B cell (primary cell): ENCODE data around the gene SH3RF1. TPM values are rescaled to one million over a fixed set of nuclear protein-coding genes. Genes with fewer than 3 reads are reported as not detected.

Source experiments
- ATAC-seq: fragments of 200-7000 bp; cut with Tn5 transposase; one replicate; pipeline ENCODE4 v1.10.0; 2021; ENCODE audit warnings: low read depth, mild to moderate bottlenecking, moderate number of reproducible peaks, moderate library complexity
- CTCF ChIA-PET: fragments of 350-600 bp; sonication (Branson Sonifier 250); formaldehyde crosslinking; loops from one replicate; lab custom pipeline; 2021; ENCODE audit warnings: antibody characterized with exemption, inconsistent platforms; lab: Charles Lee
- POLR2A ChIA-PET: fragments of 350-600 bp; sonication (Branson Sonifier 250); formaldehyde crosslinking; loops from one replicate; lab custom pipeline; 2021; ENCODE audit warnings: antibody characterized with exemption; lab: Charles Lee
- DNase-seq: peaks from one replicate; pipeline ENCODE4 v3.0.0; 2013
- H2AFZ ChIP-seq: 2 replicates; pipeline ENCODE4 v1.6.1; 2012; ENCODE audit warnings: mild to moderate bottlenecking, low read depth, low read length; ENCODE audit not compliant: insufficient read depth, poor library complexity, severe bottlenecking
- H3K27ac ChIP-seq, 2 donors: 1 replicate in 1 of 2; 2 replicates in 1 of 2; pipeline ENCODE4 v1.5.1; 2012 to 2013; ENCODE audit warnings: low read length in 2 of 2, mild to moderate bottlenecking in 2 of 2, moderate library complexity in 1 of 2
- H3K27me3 ChIP-seq, 4 experiments: fragments of 200-600 bp in 1 of 4; sonication (generic) in 1 of 4; replicated peaks in 1 of 4; 1 replicate in 2 of 4; 2 replicates in 2 of 4; pipeline versions ENCODE4 v1.6.1 to v1.7.0; 2013 to 2016; ENCODE audit warnings: low read length in 3 of 4, mild to moderate bottlenecking in 2 of 4, mixed read lengths in 1 of 4, moderate library complexity in 1 of 4; ENCODE audit not compliant: insufficient read depth in 4 of 4, control insufficient read depth in 3 of 4; ENCODE audit errors: control extremely low read depth in 1 of 4
- H3K36me3 ChIP-seq, 2 experiments: replicated peaks in 1 of 2; 1 replicate in 1 of 2; 2 replicates in 1 of 2; pipeline versions ENCODE4 v1.6.1 to v1.7.1; 2013; ENCODE audit warnings: low read length in 1 of 2; ENCODE audit not compliant: insufficient read depth in 2 of 2, control insufficient read depth in 1 of 2; ENCODE audit errors: control extremely low read depth in 1 of 2, extremely low read depth in 1 of 2
- H3K4me1 ChIP-seq, 2 donors: fragments of 200-600 bp in 1 of 2; sonication (generic) in 1 of 2; 1 replicate in 1 of 2; 2 replicates in 1 of 2; pipeline versions ENCODE4 v1.5.1 to v1.6.1; 2013 to 2017; ENCODE audit warnings: low read length in 2 of 2; ENCODE audit not compliant: control insufficient read depth in 2 of 2, insufficient read depth in 2 of 2
- H3K4me2 ChIP-seq: replicated peaks from 2 replicates; pipeline ENCODE3; 2012; ENCODE audit warnings: mild to moderate bottlenecking, low read depth, low read length; ENCODE audit not compliant: poor library complexity, severe bottlenecking
- H3K4me3 ChIP-seq, 5 experiments: fragments of 200-600 bp in 1 of 5; sonication (generic) in 1 of 5; 1 replicate in 3 of 5; 2 replicates in 2 of 5; pipeline versions ENCODE4 v1.5.1 to v1.7.0; 2011 to 2016; ENCODE audit warnings: low read length in 4 of 5, mild to moderate bottlenecking in 4 of 5, low read depth in 2 of 5, control low read depth in 1 of 5, moderate library complexity in 1 of 5; ENCODE audit not compliant: insufficient read depth in 1 of 5; ENCODE audit errors: control extremely low read depth in 1 of 5, extremely low read depth in 1 of 5
- H3K79me2 ChIP-seq: fragments of 200-600 bp; sonication (generic); one replicate; pipeline ENCODE4 v1.6.0; 2016; ENCODE audit warnings: low read length; ENCODE audit not compliant: control insufficient read depth, insufficient read depth
- H3K9ac ChIP-seq: fragments of 200-600 bp; sonication (generic); 2 replicates; pipeline ENCODE4 v1.6.1; 2017; ENCODE audit warnings: mild to moderate bottlenecking, low read length, moderate library complexity
- H3K9me3 ChIP-seq, 3 donors: one replicate each; pipeline versions ENCODE4 v1.6.1 to v1.7.1; 2013; ENCODE audit warnings: low read length in 2 of 3; ENCODE audit not compliant: control insufficient read depth in 2 of 3, insufficient read depth in 1 of 3; ENCODE audit errors: control extremely low read depth in 1 of 3
- H4K20me1 ChIP-seq: 2 replicates; pipeline ENCODE4 v1.6.0; 2012; ENCODE audit warnings: mild to moderate bottlenecking, low read length; ENCODE audit not compliant: insufficient read depth, control insufficient read depth, poor library complexity, severe bottlenecking
- H3K27ac Mint-ChIP-seq: one replicate; pipeline ENCODE4 v1.8.0; 2021; ENCODE audit warnings: mixed read lengths
- H3K27me3 Mint-ChIP-seq: one replicate; pipeline ENCODE4 v1.8.0; 2021; ENCODE audit warnings: mixed read lengths
- H3K4me1 Mint-ChIP-seq: one replicate; pipeline ENCODE4 v1.8.0; 2021; ENCODE audit warnings: mixed read lengths
- H3K4me3 Mint-ChIP-seq: one replicate; pipeline ENCODE4 v1.8.0; 2021; ENCODE audit warnings: mixed read lengths
- H3K9me3 Mint-ChIP-seq: one replicate; pipeline ENCODE4 v1.8.0; 2022; ENCODE audit warnings: mixed read lengths; ENCODE audit not compliant: insufficient read depth
- EZH2 ChIP-seq: IDR thresholded peaks from 2 replicates; pipeline ENCODE4 v1.6.1; 2012; ENCODE audit warnings: borderline replicate concordance, low read depth, mild to moderate bottlenecking, moderate library complexity, low read length; ENCODE audit not compliant: insufficient read depth, poor library complexity, severe bottlenecking
- WGBS: methylation state at CpG from one replicate; pipeline ENCODE4 v1.1.5; 2013; ENCODE audit warnings: missing lambda C conversion rate; ENCODE audit not compliant: insufficient coverage; 5-methylcytosine and 5-hydroxymethylcytosine counted together
- intact Hi-C: fragments of 100-400 bp; cut with micrococcal nuclease; formaldehyde crosslinking; loops from one replicate; pipeline ENCODE4 v1.10.0; 2022
- polyA plus RNA-seq: library from polyadenylated mRNA; depleted of rRNA; stranded (reverse); fragments of >200 nt; gene quantifications from 2 replicates; pipeline ENCODE4 v1.2.3, GENCODE V29; 2012
- total RNA-seq, 2 donors: library from RNA; stranded (reverse); fragments of 120-200 nt in 1 of 2; gene quantifications; 1 replicate in 1 of 2; 2 replicates in 1 of 2; pipeline versions ENCODE4 v1.2.3 to v1.2.4, GENCODE V29; 2013 to 2022
- TF ChIP-seq, protein P1 (sequence below): fragments of 200-600 bp; IDR thresholded peaks from one replicate; pipeline ENCODE4 v1.8.0; 2022; ENCODE audit warnings: antibody characterized with exemption, mild to moderate bottlenecking

The SH3RF1 gene
- total and polyA plus RNA-seq, 2 donors (not counting 1 experiment from before 2014, with no cell fraction given), result 2.0 to 5.4 TPM

DNA sequence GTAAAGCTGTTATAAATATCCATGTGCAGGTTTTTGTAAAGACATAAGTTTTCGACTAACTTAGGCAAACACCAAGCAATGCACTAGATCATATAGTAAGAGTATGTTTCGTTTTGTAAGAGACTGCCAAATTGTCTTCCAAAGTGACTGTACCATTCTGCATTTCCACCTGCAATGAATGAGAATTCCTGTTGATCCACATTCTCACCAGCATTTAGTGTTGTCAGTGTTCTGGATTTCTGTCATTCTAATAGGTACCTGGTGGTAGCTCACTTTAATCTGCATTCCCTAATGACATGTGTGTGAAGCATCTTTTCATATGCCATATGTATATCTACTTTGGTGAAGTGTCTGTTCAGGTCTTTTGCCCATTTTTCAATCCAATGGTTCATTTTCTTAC, 57.8 kb downstream of the SH3RF1 start:
- Histone ChIP-seq H2AFZ (no peak overlapping the region), H3K9ac (no peak overlapping the region), H3K4me1 (peaks cover 27 to 33% of the 10 kb centered on the region in 2 donors), H3K27ac (no peak overlapping the region), H3K36me3 (no peaks in the 10 kb centered on the region), H3K27me3 (no peaks in the 10 kb centered on the region), H3K4me2 (no peak overlapping the region), H3K79me2 (no peaks in the 10 kb centered on the region), H4K20me1 (no peaks in the 10 kb centered on the region), H3K4me3 (no peak overlapping the region), H3K9me3 (peaks cover 0 to 21% (median 11%) of the 10 kb centered on the region in 3 donors)
- Mint-ChIP-seq H3K9me3 (peaks cover 15% of the 10 kb centered on the region), H3K27me3 (no peaks in the 10 kb centered on the region), H3K4me3 (no peak overlapping the region), H3K4me1 (peaks cover 51% of the 10 kb centered on the region), H3K27ac (peak overlapping the region; percentile 15)
- DNase-seq, result no peak
- no CpG with 5 or more reads among the region's 2 CpGs for WGBS
- TF ChIP-seq EZH2, result no peak
- TF ChIP-seq, protein P1, sequence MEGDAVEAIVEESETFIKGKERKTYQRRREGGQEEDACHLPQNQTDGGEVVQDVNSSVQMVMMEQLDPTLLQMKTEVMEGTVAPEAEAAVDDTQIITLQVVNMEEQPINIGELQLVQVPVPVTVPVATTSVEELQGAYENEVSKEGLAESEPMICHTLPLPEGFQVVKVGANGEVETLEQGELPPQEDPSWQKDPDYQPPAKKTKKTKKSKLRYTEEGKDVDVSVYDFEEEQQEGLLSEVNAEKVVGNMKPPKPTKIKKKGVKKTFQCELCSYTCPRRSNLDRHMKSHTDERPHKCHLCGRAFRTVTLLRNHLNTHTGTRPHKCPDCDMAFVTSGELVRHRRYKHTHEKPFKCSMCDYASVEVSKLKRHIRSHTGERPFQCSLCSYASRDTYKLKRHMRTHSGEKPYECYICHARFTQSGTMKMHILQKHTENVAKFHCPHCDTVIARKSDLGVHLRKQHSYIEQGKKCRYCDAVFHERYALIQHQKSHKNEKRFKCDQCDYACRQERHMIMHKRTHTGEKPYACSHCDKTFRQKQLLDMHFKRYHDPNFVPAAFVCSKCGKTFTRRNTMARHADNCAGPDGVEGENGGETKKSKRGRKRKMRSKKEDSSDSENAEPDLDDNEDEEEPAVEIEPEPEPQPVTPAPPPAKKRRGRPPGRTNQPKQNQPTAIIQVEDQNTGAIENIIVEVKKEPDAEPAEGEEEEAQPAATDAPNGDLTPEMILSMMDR, result no peak
- no peak for ATAC-seq
- CTCF ChIA-PET, result no interaction called here
- POLR2A ChIA-PET, result no interaction called here
- intact Hi-C loops, result loop anchor here (5.0 kb wide), 2 partner anchors 201 to 814 kb away; partner anchors contain the start of genes CBR4 and MFAP3L

DNA sequence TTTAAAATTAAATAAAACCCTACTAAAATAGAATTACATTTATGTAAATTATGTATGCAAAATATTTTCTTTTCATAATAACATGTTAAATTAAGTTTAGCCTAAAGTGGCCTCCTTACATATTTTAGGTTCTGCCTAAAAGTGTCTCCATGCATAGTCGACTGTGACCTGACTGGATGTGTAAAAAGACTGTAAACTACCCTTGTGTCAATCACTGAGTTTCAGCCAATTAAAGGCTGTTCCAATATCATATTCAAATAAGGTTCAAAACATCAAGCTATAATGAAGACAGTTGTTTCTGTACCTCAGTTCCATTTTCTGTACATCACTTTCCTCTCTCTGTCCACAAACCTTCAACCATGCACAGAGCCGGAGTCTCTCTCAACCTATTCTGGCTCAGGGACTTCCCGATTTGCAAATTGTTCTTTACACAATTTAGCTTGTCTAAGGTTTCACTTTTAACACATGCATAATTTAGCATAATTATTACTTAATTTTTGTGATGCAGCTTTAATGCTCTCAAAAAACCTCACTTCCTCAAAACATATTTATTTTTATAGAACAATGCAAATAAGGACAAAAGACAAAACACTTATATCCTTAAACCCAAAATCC, 60.1 kb downstream of the SH3RF1 start:
- peak; percentile 85 for ATAC-seq
- TF ChIP-seq, protein P1, result no peak
- no peak for TF ChIP-seq EZH2
- peak overlapping the region in 2 of 5 experiments; percentile 18 to 36 for H3K4me3 ChIP-seq
- no CpG with 5 or more reads among the region's 3 CpGs for WGBS
- H3K9ac ChIP-seq, result peak overlapping the region; percentile 16
- H3K4me1 ChIP-seq, result peaks cover 24 to 29% of the 10 kb centered on the region in 2 donors
- no peaks in the 10 kb centered on the region for H3K36me3 ChIP-seq
- no peaks in the 10 kb centered on the region for H4K20me1 ChIP-seq
- peak overlapping the region; percentile 74 to 76 for H3K27ac ChIP-seq
- peaks cover 15% of the 10 kb centered on the region for H3K9me3 Mint-ChIP-seq
- H3K9me3 ChIP-seq, result peaks cover 0 to 21% (median 11%) of the 10 kb centered on the region in 3 donors
- H3K79me2 ChIP-seq, result no peaks in the 10 kb centered on the region
- H3K4me1 Mint-ChIP-seq, result peaks cover 43% of the 10 kb centered on the region
- H3K27me3 ChIP-seq, result no peaks in the 10 kb centered on the region
- peak; percentile 81 for DNase-seq
- H3K27ac Mint-ChIP-seq, result peak overlapping the region; percentile 92
- H3K27me3 Mint-ChIP-seq, result no peaks in the 10 kb centered on the region
- peak overlapping the region; percentile 83 for H3K4me3 Mint-ChIP-seq
- peak overlapping the region; percentile 17 for H2AFZ ChIP-seq
- POLR2A ChIA-PET, result interaction anchor here (1.2 kb wide), 1 partner anchor 200 kb away, joined by 5 read pairs; the partner anchor contains the start of gene CBR4
- intact Hi-C loops, result loop anchor here (1.0 to 5.0 kb wide), 4 partner anchors 60 to 817 kb away; partner anchors contain the start of genes CBR4, CLCN3, MFAP3L and SH3RF1
- peak overlapping the region; percentile 33 for H3K4me2 ChIP-seq
- CTCF ChIA-PET, result interaction anchor here (0.6 to 0.8 kb wide), 2 partner anchors 201 to 275 kb away, joined by 3 to 4 read pairs; no protein-coding TSS in a partner anchor
